HUES48 (cell line): ENCODE data around the gene RAB23.

ENCODE experiments used
- H3K27ac ChIP-seq: one replicate; pipeline ENCODE4 v1.7.0; 2013; ENCODE audit warnings: low read depth, low read length, inconsistent platforms
- H3K27me3 ChIP-seq: 2 replicates; pipeline ENCODE4 v1.6.1; 2013; ENCODE audit warnings: mild to moderate bottlenecking, low read length; ENCODE audit not compliant: control insufficient read depth, insufficient read depth
- H3K36me3 ChIP-seq: 2 replicates; pipeline ENCODE4 v1.6.1; 2013; ENCODE audit warnings: low read length; ENCODE audit not compliant: control insufficient read depth, insufficient read depth
- H3K4me1 ChIP-seq: 2 replicates; pipeline ENCODE4 v1.6.1; 2013; ENCODE audit warnings: mild to moderate bottlenecking, low read length; ENCODE audit not compliant: control insufficient read depth, insufficient read depth
- H3K4me3 ChIP-seq: 2 replicates; pipeline ENCODE4 v1.5.1; 2013; ENCODE audit warnings: mild to moderate bottlenecking, low read depth, low read length
- H3K9ac ChIP-seq: 2 replicates; pipeline ENCODE4 v1.6.1; 2013; ENCODE audit warnings: mild to moderate bottlenecking, low read depth, low read length, moderate library complexity
- H3K9me3 ChIP-seq: 2 replicates; pipeline ENCODE4 v1.6.1; 2013; ENCODE audit warnings: low read length; ENCODE audit not compliant: control insufficient read depth, insufficient read depth

The RAB23 gene

GRCh38 chr6:57221936-57222742, at the start of gene RAB23:
Gene RAB23 (minus strand): TSS chr6:57222307. CDS start chr6:57210380, 11,927 bp downstream.
- Histone ChIP-seq H3K9me3 (no peaks in the 10 kb centered on the region), H3K27ac (peak within 1 kb of the TSS; percentile 95), H3K36me3 (no peaks in the 10 kb centered on the region), H3K4me3 (peak within 1 kb of the TSS; percentile 93), H3K9ac (peak within 1 kb of the TSS; percentile 79), H3K27me3 (no peaks in the 10 kb centered on the region), H3K4me1 (peaks cover 20% of the 10 kb centered on the region; the same call in 1 of the 2 replicates)

GRCh38 chr6:57268294-57268640, 46.2 kb upstream of the RAB23 start:
- no peak overlapping the region for H3K27ac ChIP-seq
- no peaks in the 10 kb centered on the region for H3K4me1 ChIP-seq
- no peaks in the 10 kb centered on the region for H3K27me3 ChIP-seq
- no peaks in the 10 kb centered on the region for H3K9me3 ChIP-seq
- H3K36me3 ChIP-seq, result no peaks in the 10 kb centered on the region
- H3K4me3 ChIP-seq, result no peak overlapping the region
- no peak overlapping the region for H3K9ac ChIP-seq

GRCh38 chr6:57267586-57268293, 45.6 kb upstream of the RAB23 start:
- H3K4me1 ChIP-seq, result no peaks in the 10 kb centered on the region
- H3K27me3 ChIP-seq, result no peaks in the 10 kb centered on the region
- H3K27ac ChIP-seq, result no peak overlapping the region
- H3K36me3 ChIP-seq, result no peaks in the 10 kb centered on the region
- H3K9me3 ChIP-seq, result no peaks in the 10 kb centered on the region
- no peak overlapping the region for H3K4me3 ChIP-seq
- H3K9ac ChIP-seq, result no peak overlapping the region

DNA sequence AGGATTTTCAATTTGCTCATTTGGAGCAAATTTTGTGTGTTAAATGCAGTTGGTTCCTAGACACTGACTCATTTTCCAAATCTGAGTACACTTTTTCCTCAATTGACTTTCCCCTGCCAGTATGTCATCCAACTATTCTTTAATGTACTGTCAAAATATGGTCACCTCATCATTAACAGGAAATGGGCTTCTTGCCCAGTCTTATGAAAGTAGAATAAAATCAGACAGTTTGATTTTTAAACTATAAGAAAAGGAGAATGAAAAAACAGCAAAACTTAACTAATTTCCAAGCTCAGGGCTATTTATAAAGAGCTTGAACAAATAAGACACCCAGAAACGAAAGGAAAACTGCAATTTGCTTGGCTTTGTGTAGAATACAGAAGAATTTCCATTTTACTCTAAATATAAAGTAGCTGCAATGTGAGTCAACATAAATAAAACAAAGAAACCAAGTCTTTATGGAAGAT, 43.7 kb upstream of the RAB23 start:
- H3K27ac ChIP-seq, result no peak overlapping the region
- H3K4me3 ChIP-seq, result no peak overlapping the region
- H3K9me3 ChIP-seq, result no peaks in the 10 kb centered on the region
- no peaks in the 10 kb centered on the region for H3K4me1 ChIP-seq
- no peak overlapping the region for H3K9ac ChIP-seq
- H3K27me3 ChIP-seq, result no peaks in the 10 kb centered on the region
- no peaks in the 10 kb centered on the region for H3K36me3 ChIP-seq

- H3K4me3 ChIP-seq, result no peak overlapping the region
- H3K27ac ChIP-seq, result no peak overlapping the region
- H3K9me3 ChIP-seq, result no peaks in the 10 kb centered on the region
Measured at GRCh38 chr6:57263739-57264138, 41.6 kb upstream of the RAB23 start.

DNA sequence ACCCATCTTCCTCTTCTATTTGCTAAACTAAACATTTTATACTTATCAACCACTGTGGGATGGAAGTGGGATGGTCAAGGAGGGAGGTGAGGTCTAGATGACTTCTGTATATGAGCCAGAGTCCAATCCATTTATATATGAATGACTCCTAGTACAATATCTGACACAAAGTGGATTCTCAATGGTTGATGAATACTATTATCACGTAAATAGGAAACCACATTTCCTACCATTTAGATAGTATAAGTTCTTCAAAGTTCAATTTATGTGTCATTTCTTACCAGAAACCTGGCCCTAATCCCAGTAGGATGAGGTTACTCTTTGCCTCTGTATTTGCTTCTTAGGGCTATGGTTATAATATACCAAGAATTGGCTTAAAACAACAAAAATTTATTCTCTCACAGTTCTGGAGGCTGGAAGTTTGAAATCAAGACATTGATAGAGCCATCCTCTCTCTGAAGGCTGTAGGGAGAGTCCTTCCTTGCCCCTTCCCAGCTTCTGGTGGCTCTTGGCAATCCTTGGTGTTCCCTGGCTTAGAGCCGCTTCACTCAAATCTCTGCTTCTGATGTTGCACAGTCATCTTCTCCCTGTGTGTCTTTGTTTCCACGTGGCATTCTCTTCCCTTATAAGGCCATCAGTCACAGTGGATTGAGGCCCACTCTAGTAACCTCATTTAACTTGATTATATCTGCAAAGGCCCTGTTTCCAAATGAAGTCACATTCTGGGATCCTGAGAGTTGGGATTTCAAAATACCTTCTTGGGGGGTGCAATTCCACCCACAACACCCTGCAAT, 41.0 kb upstream of the RAB23 start:
- Histone ChIP-seq H3K9me3 (no peaks in the 10 kb centered on the region), H3K4me3 (no peak overlapping the region), H3K27ac (no peak overlapping the region), H3K27me3 (no peaks in the 10 kb centered on the region), H3K36me3 (no peaks in the 10 kb centered on the region), H3K4me1 (no peaks in the 10 kb centered on the region), H3K9ac (no peak overlapping the region)

More at GRCh38 chr6:57263739-57264138, 41.6 kb upstream of the RAB23 start:
- H3K9ac ChIP-seq, result no peak overlapping the region
- H3K36me3 ChIP-seq, result no peaks in the 10 kb centered on the region
- no peaks in the 10 kb centered on the region for H3K27me3 ChIP-seq
- H3K4me1 ChIP-seq, result no peaks in the 10 kb centered on the region

- Histone ChIP-seq H3K4me3 (no peak overlapping the region), H3K27ac (no peak overlapping the region), H3K27me3 (no peaks in the 10 kb centered on the region), H3K4me1 (no peaks in the 10 kb centered on the region), H3K9ac (no peak overlapping the region), H3K9me3 (no peaks in the 10 kb centered on the region), H3K36me3 (no peaks in the 10 kb centered on the region)
Measured at GRCh38 chr6:57262488-57262887, 40.4 kb upstream of the RAB23 start.

DNA sequence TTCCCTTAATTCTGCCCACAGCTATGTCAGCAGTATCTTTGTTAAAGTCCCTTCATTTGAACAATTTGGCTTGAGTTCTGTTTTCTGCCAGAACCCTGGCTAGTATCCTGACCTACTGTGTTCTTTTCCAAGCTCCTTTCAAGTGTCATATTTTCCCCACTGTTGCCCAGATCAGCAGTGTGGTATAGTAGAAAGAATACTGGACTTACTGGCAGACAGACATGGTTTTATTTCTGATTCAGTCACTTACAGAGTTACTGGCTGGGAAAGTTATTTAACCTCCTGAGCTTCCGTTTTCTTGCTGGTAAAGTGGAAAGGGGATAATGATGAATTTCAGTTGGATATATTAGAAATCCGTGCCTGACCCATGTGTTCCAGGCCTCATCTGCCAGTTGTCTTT, 39.8 kb upstream of the RAB23 start:
- no peak overlapping the region for H3K4me3 ChIP-seq
- H3K27me3 ChIP-seq, result no peaks in the 10 kb centered on the region
- H3K9ac ChIP-seq, result no peak overlapping the region
- H3K27ac ChIP-seq, result no peak overlapping the region
- no peaks in the 10 kb centered on the region for H3K9me3 ChIP-seq
- H3K36me3 ChIP-seq, result no peaks in the 10 kb centered on the region
- no peaks in the 10 kb centered on the region for H3K4me1 ChIP-seq

DNA sequence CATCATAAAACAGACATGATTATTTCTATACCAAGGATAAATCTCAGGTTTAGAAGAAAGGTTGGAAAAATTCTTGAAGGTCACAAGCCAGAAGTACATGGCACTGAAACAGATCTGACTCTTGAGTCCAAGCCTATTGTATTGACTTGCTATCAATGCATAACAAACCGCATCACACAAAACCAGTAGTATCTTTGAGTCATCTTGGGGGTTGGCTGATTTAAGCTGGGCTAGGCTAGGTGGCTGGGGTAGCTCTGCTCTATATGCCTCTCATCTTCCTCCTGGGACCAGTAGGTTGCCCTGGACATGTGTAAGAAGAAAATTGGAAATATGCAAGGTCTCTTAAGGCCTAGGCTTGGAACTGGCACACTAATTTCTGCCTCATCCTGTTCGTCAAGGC, 37.0 kb upstream of the RAB23 start:
- H3K36me3 ChIP-seq, result no peaks in the 10 kb centered on the region
- no peak overlapping the region for H3K27ac ChIP-seq
- H3K9ac ChIP-seq, result no peak overlapping the region
- H3K4me1 ChIP-seq, result no peaks in the 10 kb centered on the region
- no peaks in the 10 kb centered on the region for H3K9me3 ChIP-seq
- no peak overlapping the region for H3K4me3 ChIP-seq
- H3K27me3 ChIP-seq, result no peaks in the 10 kb centered on the region

DNA sequence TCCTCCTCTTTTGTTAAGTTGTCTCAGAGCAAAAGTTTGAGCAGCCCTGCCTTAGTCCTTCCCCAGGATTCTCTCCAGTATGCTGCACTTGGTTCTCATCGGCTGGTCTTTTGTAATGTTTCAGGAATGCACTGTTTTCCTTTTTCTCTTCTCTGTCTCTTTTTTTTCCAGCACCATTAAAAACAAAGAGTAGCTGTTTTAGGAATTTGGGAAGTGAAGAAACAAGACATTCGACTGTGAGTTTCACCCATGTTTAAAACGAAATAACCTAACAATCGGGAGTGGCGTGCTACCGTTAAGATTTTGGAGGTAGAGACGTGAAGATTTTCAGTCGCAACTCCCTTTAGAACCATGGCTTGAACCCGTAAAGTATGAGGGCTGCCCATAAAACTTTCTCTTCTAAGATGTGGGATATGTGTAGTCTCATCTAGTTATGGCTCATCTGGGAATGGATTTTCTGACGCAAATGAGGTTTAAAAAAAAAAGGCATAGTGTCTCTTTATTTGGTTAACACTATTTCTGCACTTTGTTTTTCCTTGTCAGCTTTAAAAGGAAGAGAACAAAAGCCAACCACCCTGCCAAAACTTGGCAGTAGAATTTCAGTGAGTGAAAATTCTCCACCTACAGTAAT, 35.9 kb upstream of the RAB23 start:
- Histone ChIP-seq H3K36me3 (no peaks in the 10 kb centered on the region), H3K4me3 (no peak overlapping the region), H3K27ac (no peak overlapping the region), H3K4me1 (no peaks in the 10 kb centered on the region), H3K9me3 (no peaks in the 10 kb centered on the region), H3K27me3 (no peaks in the 10 kb centered on the region), H3K9ac (no peak overlapping the region)
